Measurements from ENCODE around the gene IVD. TPM values are rescaled to one million over a fixed set of nuclear protein-coding genes. Genes with fewer than 3 reads are reported as not detected.

IVD gene
- total and polyA plus RNA-seq, 2 donors (not counting 1 experiment from before 2014, with no cell fraction given), result 41.7 to 106 TPM

DNA sequence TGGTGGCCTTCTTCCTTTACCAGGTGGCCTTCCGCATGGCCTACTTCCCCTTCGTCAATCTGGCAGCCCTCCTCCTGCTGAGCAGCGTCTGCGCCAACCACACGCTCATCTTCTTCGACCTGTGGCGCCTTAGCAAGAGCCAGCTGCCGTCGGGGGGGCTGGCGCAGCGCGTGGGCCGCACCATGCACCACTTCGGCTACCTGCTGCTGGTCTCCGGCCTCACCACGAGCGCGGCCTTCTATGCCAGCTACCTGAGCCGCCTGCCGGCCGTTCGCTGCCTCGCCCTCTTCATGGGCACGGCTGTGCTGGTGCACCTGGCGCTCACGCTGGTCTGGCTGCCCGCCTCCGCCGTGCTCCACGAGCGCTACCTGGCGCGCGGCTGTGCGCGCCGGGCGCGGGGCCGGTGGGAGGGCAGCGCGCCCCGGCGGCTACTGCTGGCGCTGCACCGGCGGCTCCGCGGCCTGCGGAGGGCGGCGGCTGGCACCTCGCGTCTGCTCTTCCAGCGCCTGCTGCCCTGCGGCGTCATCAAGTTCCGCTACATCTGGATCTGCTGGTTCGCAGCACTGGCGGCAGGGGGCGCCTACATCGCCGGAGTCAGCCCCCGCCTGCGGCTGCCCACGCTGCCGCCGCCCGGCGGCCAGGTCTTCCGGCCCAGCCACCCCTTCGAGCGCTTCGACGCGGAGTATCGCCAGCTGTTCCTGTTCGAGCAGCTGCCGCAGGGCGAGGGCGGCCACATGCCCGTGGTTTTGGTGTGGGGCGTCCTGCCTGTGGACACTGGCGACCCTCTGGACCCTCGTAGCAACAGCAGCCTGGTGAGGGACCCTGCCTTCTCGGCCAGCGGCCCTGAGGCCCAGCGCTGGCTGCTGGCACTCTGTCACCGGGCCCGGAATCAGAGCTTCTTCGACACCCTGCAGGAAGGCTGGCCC is 37.6 kb upstream of the IVD start:
- H3K27me3 ChIP-seq (replicated peaks in 1 of 4; ENCODE audit: control extremely low read depth in 1 of 4, control insufficient read depth in 3 of 4, insufficient read depth in 4 of 4, low read length in 3 of 4), result no peaks in the 10 kb centered on the region
- H2AFZ ChIP-seq (ENCODE audit: insufficient read depth, low read depth, low read length, poor library complexity, severe bottlenecking), result peak overlapping the region; percentile 95
- ATAC-seq (ENCODE audit: low read depth), result peak; percentile 92
- Mint-ChIP-seq H3K4me1 (peaks cover 22% of the 10 kb centered on the region), H3K9me3 (ENCODE audit: insufficient read depth) (no peaks in the 10 kb centered on the region), H3K4me3 (peak overlapping the region; percentile 86), H3K27me3 (no peaks in the 10 kb centered on the region), H3K27ac (peak overlapping the region; percentile 83)
- TF ChIP-seq, protein P1, sequence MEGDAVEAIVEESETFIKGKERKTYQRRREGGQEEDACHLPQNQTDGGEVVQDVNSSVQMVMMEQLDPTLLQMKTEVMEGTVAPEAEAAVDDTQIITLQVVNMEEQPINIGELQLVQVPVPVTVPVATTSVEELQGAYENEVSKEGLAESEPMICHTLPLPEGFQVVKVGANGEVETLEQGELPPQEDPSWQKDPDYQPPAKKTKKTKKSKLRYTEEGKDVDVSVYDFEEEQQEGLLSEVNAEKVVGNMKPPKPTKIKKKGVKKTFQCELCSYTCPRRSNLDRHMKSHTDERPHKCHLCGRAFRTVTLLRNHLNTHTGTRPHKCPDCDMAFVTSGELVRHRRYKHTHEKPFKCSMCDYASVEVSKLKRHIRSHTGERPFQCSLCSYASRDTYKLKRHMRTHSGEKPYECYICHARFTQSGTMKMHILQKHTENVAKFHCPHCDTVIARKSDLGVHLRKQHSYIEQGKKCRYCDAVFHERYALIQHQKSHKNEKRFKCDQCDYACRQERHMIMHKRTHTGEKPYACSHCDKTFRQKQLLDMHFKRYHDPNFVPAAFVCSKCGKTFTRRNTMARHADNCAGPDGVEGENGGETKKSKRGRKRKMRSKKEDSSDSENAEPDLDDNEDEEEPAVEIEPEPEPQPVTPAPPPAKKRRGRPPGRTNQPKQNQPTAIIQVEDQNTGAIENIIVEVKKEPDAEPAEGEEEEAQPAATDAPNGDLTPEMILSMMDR (IDR thresholded peaks at IDR 0.05), result peak; percentile 94
- TF ChIP-seq EZH2 (IDR thresholded peaks at IDR 0.05; ENCODE audit: borderline replicate concordance, insufficient read depth, low read depth, low read length, poor library complexity, severe bottlenecking), result no peak
- H3K79me2 ChIP-seq (ENCODE audit: control insufficient read depth, insufficient read depth, low read length), result peaks cover 35% of the 10 kb centered on the region
- DNase-seq, result peak; percentile 94
- H3K4me2 ChIP-seq (replicated peaks; ENCODE audit: low read depth, low read length, poor library complexity, severe bottlenecking), result peak overlapping the region; percentile 93
- ChIA-PET CTCF (interaction anchor here (0.5 to 6.4 kb wide), 20 partner anchors 10 to 1907 kb away, joined by 3 to 56 read pairs (median 4); partner anchors contain the start of genes BAHD1, DISP2 and IVD), POLR2A (interaction anchor here (0.5 to 1.0 kb wide), 3 partner anchors 10 to 292 kb away, joined by 3 to 7 read pairs (median 3); partner anchors contain the start of genes DISP2 and IVD)
- H3K9me3 ChIP-seq (ENCODE audit: control extremely low read depth in 1 of 3, control insufficient read depth in 2 of 3, insufficient read depth in 1 of 3, low read length in 2 of 3), result no peaks in the 10 kb centered on the region
- H3K4me3 ChIP-seq (ENCODE audit: control extremely low read depth in 1 of 5, extremely low read depth in 1 of 5, insufficient read depth in 1 of 5, low read depth in 2 of 5, low read length in 4 of 5), result peak overlapping the region; percentile 21 to 62 (median 57)
- H3K9ac ChIP-seq (ENCODE audit: low read length), result peak overlapping the region; percentile 64
- WGBS (ENCODE audit: insufficient coverage), result 7% methylated on average over 91 of the region's 91 CpGs
- H3K4me1 ChIP-seq (ENCODE audit: control insufficient read depth in 2 of 2, insufficient read depth in 2 of 2, low read length in 2 of 2), result peaks cover 14 to 26% of the 10 kb centered on the region in 2 donors
- no peaks in the 10 kb centered on the region for H3K36me3 ChIP-seq (replicated peaks in 1 of 2; ENCODE audit: control extremely low read depth in 1 of 2, control insufficient read depth in 1 of 2, extremely low read depth in 1 of 2, insufficient read depth in 2 of 2, low read length in 1 of 2)
- H3K27ac ChIP-seq (ENCODE audit: low read length in 2 of 2), result peak overlapping the region; percentile 26 to 43
- H4K20me1 ChIP-seq (ENCODE audit: control insufficient read depth, insufficient read depth, low read length, poor library complexity, severe bottlenecking), result peaks cover 25% of the 10 kb centered on the region
- intact Hi-C loops (cut with micrococcal nuclease), result loop anchor here (1.0 kb wide), 6 partner anchors 10 to 54 kb away; partner anchors contain the start of genes DISP2, INAFM2, IVD and KNSTRN
